DND-41 (cell line): ENCODE results near the gene NOL4L.

Source experiments
- ATAC-seq: fragments of 200-7000 bp; cut with Tn5 transposase; 3 replicates; pipeline ENCODE4 v1.9.1; 2021; ENCODE audit warnings: low read depth; ENCODE audit not compliant: insufficient read depth
- DNase-seq: peaks from one replicate; pipeline ENCODE4 v3.0.0-alpha.2; 2020
- H2AFZ ChIP-seq: 2 replicates; pipeline ENCODE4 v1.6.0; 2012; ENCODE audit warnings: low read depth, low read length
- H3K27ac ChIP-seq: 2 replicates; pipeline ENCODE4 v1.5.1; 2012; ENCODE audit warnings: low read length, inconsistent platforms
- H3K27me3 ChIP-seq: fragments of 200-600 bp; sonication (generic); 2 replicates; pipeline ENCODE4 v1.6.0; 2012; ENCODE audit warnings: low read length, mild to moderate bottlenecking, inconsistent platforms; ENCODE audit not compliant: insufficient read depth, poor library complexity
- H3K36me3 ChIP-seq: 2 replicates; pipeline ENCODE4 v1.5.1; 2012; ENCODE audit warnings: low read length, inconsistent platforms; ENCODE audit not compliant: insufficient read depth
- H3K4me1 ChIP-seq: 2 replicates; pipeline ENCODE4 v1.5.1; 2012; ENCODE audit warnings: mild to moderate bottlenecking, low read length; ENCODE audit not compliant: insufficient read depth
- H3K4me2 ChIP-seq: 2 replicates; pipeline ENCODE4 v1.6.0; 2012; ENCODE audit warnings: mild to moderate bottlenecking, moderate library complexity, low read length, inconsistent platforms; ENCODE audit not compliant: insufficient read depth
- H3K4me3 ChIP-seq, 2 experiments: fragments of 200-600 bp in 1 of 2; shearing (Covaris generic) in 1 of 2; 2 replicates each; pipeline ENCODE4 v1.5.1; 2012 to 2016; ENCODE audit warnings: inconsistent platforms in 2 of 2, low read length in 2 of 2, mild to moderate bottlenecking in 2 of 2, low read depth in 1 of 2, moderate library complexity in 1 of 2
- H3K79me2 ChIP-seq: 2 replicates; pipeline ENCODE4 v1.6.0; 2012; ENCODE audit warnings: low read length, inconsistent platforms; ENCODE audit not compliant: insufficient read depth
- H3K9ac ChIP-seq: 2 replicates; pipeline ENCODE4 v1.6.0; 2012; ENCODE audit warnings: low read depth, mild to moderate bottlenecking, inconsistent platforms, low read length, moderate library complexity
- H3K9me3 ChIP-seq: 2 replicates; pipeline ENCODE4 v1.5.1; 2012; ENCODE audit warnings: low read length, moderate library complexity, mild to moderate bottlenecking, inconsistent platforms; ENCODE audit not compliant: insufficient read depth, severe bottlenecking
- H4K20me1 ChIP-seq: 2 replicates; pipeline ENCODE4 v1.6.0; 2012; ENCODE audit warnings: low read length; ENCODE audit not compliant: insufficient read depth
- CTCF ChIP-seq: IDR thresholded peaks from 2 replicates; pipeline ENCODE4 v1.5.1; 2012; ENCODE audit warnings: borderline replicate concordance, low read length, moderate library complexity, mild to moderate bottlenecking; ENCODE audit not compliant: poor library complexity, severe bottlenecking; ENCODE audit errors: extremely low read depth
- EZH2 ChIP-seq: IDR thresholded peaks from 3 replicates; pipeline ENCODE4 v1.6.1; 2012; ENCODE audit warnings: borderline replicate concordance, low read depth, mild to moderate bottlenecking, moderate library complexity, low read length, inconsistent platforms; ENCODE audit not compliant: severe bottlenecking

The NOL4L gene

GRCh38 chr20:32479012-32479411, 106.1 kb downstream of the NOL4L start:
- Histone ChIP-seq H3K79me2 (peaks cover 90% of the 10 kb centered on the region), H4K20me1 (peaks cover 88% of the 10 kb centered on the region), H3K4me1 (peaks cover 23% of the 10 kb centered on the region), H3K27me3 (no peaks in the 10 kb centered on the region), H3K9ac (no peak overlapping the region), H3K4me3 (no peak overlapping the region), H3K27ac (peak overlapping the region; percentile 43; the same call in 1 of the 2 replicates), H2AFZ (no peak overlapping the region), H3K9me3 (no peaks in the 10 kb centered on the region), H3K4me2 (no peak overlapping the region), H3K36me3 (peaks cover 34% of the 10 kb centered on the region)
- ATAC-seq (no peak), DNase-seq (no peak)
- no peak for TF ChIP-seq EZH2
- TF ChIP-seq CTCF, result no peak

- no peaks in the 10 kb centered on the region for H3K9me3 ChIP-seq
- H3K27me3 ChIP-seq, result no peaks in the 10 kb centered on the region
- H3K9ac ChIP-seq, result no peak overlapping the region
- DNase-seq, result no peak
- H3K27ac ChIP-seq, result peak overlapping the region; percentile 43; the same call in 1 of the 2 replicates
- H3K79me2 ChIP-seq, result peaks cover 91% of the 10 kb centered on the region
- no peak overlapping the region for H3K4me3 ChIP-seq
- peaks cover 92% of the 10 kb centered on the region for H4K20me1 ChIP-seq
- TF ChIP-seq EZH2, result no peak
- TF ChIP-seq CTCF, result no peak
- H3K4me2 ChIP-seq, result no peak overlapping the region
- H3K4me1 ChIP-seq, result peaks cover 23% of the 10 kb centered on the region
- ATAC-seq, result no peak
- H3K36me3 ChIP-seq, result peaks cover 39% of the 10 kb centered on the region
- H2AFZ ChIP-seq, result no peak overlapping the region
These were observed 106.6 kb downstream of the NOL4L start for GRCh38 chr20:32478576-32478975.

GRCh38 chr20:32477594-32478512, 107.3 kb downstream of the NOL4L start:
- peaks cover 99% of the 10 kb centered on the region for H4K20me1 ChIP-seq
- TF ChIP-seq CTCF (no peak), EZH2 (no peak)
- H3K4me1 ChIP-seq, result peaks cover 23% of the 10 kb centered on the region
- no peak overlapping the region for H3K9ac ChIP-seq
- peak overlapping the region; percentile 15; the same call in 1 of the 2 replicates for H3K27ac ChIP-seq
- H3K9me3 ChIP-seq, result no peaks in the 10 kb centered on the region
- ATAC-seq, result no peak
- H2AFZ ChIP-seq, result no peak overlapping the region
- H3K27me3 ChIP-seq, result no peaks in the 10 kb centered on the region
- H3K79me2 ChIP-seq, result peaks cover 98% of the 10 kb centered on the region
- H3K4me3 ChIP-seq, result no peak overlapping the region
- H3K4me2 ChIP-seq, result no peak overlapping the region
- peaks cover 46% of the 10 kb centered on the region for H3K36me3 ChIP-seq
- no peak for DNase-seq
